GM19468 (cell line): ENCODE results near the gene ATF6B.
A peak's percentile ranks its signal among the peaks of the same experiment; 100 is the strongest.

ENCODE experiments used
- ATAC-seq: cut with Tn5 transposase; IDR thresholded peaks from one replicate; pipeline ENCODE4 v1.9.1; 2021; ENCODE audit warnings: mild to moderate bottlenecking, moderate library complexity, moderate number of reproducible peaks; ENCODE audit not compliant: unreplicated experiment; ENCODE audit errors: extremely low read depth

The ATF6B gene

DNA sequence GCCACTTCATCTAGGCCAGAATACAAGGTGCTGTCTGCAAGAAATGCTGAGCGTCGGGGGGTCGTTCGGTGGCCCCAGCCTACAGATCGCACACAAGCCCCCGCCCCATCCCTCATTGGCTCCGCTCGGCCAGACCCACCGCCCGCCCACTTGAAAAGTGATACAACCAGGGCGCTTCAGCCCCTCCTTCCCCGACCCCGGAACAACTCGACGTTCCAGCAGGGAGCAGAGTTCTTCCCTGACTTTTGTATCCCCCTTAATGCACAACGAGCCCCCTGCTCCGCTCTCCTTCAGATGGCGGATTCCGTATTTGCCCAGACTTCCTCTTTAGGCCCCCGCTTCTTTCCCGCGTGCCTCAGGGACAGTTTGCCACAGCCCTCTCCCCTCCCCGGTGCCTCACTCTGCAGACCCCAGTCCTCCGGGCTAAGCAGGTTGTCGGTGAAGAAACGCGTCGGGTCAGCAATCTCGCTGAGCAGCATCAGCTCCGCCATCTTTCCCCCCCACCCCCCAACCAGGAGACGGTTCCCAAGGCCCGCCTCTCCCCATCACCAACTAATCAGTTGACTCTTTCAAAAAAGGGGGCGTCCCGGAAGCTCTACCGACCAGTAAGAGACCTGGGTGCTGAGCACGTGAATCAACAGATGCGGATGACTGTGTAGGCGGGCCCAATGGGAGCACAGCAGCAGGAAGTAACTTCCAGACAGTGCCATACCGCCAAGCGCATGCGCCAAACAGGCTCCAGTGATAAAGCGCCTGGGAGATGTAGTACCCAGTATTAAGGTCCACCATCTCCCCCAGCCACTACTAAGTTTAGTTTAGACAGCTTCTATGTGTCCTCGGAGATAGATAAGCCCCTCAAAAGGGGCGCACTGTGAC lies at the start of gene ATF6B:
Gene ATF6B (minus strand): TSS at position 530 of the 876 bp plus-strand sequence. CDS start 39 bp downstream, at position 491.
- ATAC-seq = peak; percentile 81

DNA sequence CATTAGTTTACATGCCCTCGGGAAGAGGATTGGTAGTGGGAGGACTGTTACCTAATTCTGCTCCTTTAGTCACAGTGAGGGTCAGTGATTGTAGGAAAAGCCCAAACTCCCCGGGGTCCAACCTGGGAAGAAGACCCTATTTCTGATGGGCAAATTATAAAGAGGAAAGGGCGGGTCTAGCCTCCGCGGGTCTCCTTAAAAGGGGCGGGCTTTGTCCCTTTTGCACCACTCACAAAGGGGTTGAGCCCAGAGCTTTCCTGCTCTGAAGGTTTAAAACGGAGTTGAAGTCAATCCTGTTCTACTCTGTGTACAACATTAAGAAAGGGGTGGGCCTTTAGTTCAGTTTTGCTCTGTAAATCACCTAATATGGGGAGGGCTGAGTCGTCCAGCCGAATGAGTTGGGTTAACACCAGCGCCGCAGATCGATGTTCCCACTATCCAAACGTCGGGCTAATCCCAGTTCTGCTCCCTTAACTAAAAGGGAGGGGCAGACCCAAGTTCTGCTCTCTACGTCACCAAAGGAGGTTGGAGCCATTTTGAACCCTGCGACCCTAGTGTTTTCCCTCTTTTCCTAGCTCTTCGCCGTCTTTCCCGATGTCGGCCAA lies 49.2 kb upstream of the ATF6B start:
- ATAC-seq = no peak

DNA sequence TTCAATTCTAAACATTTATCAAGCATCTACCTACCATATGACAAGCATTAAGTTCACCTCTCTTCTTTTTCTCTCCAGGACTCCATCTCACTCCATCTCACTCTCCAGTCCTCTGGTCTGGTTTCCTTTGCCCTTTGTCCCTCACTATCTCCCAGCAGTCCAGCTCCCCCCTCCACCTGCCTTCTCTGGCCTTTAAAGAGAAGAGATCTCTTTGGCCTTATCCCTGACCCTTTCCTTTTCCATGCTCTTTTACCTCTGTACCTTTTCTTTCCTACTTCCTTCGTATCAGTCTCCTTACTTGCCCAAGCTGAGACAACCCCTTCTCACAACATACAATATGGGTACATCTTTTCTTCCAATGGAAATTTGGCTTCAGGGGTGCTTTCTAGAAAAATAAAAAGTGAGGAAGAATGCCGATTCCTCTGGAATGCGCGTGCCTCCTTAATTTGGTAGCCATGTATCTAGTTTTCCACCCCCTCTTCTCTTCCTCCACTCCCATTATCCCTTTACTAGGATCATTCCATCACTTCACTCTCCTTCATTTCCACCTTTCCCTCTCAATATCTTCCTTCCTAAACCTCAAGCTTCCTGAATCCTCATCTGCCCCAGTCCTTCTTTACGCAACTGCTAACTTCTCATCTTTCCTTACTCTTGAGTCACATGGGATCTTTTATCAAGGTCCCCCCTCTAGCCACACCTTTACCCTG lies 48.6 kb upstream of the ATF6B start:
- ATAC-seq = no peak

DNA sequence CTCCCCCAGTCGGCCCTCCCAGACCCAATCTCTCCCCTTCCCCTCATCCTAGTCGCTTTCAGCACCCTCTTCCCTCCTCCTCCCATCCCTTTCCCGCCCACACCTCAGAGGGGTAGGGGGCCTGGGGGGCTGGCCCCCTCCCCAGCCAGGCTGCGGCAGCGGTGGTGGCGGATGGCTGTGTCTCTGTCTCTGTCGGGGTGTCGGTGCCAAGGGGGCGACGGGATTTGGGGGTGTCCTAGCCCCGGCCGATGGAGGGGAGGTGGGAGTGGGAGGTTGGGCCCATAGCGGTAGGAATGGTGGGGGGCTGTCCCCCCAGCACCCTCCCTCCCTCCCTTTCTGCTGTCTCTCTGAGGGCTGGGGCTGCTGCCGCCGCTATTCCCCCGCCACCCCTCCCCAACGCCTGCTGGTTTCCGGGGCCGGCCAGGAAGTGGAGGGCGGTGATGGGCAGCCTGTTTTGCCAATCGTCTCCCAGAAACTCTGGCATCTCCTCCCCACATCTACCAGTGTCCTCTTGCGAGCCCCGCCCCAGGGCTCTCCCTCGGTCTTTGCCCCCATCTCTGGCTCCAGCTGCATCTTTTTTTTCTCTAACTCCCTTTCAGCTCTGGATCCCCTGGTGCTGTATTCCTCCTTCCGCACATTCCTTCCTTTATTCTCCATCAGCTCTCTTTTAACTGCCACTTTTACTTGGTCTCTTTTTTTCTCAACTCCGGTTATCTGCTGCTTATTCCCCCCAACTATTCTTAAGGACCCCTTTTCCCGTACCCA lies 47.8 kb upstream of the ATF6B start, which contains the start of gene AGPAT1:
Gene AGPAT1 (minus strand): TSS at position 374 of the 765 bp plus-strand sequence. CDS start 4,588 bp downstream, outside the sequence.
- ATAC-seq = no peak

DNA sequence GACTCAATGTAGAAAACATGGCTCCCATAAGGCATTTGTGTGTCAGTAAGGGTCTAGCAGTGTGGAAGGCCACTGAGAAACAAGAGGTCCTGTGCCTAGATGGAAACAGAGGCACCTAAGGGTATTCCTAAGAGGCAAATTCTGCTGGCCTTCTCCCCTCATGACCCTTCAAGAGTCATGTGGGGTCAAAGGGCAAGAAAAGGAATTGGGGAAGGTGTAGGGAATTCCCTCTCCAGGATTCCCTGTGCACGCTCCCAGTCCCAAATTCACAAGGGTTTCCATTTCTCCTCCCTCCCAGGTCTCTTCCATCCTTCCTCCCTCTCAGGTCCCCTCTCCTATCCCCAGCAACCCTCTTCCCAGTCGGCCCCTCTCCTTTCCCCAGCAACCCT lies 47.3 kb upstream of the ATF6B start:
- no peak for ATAC-seq

DNA sequence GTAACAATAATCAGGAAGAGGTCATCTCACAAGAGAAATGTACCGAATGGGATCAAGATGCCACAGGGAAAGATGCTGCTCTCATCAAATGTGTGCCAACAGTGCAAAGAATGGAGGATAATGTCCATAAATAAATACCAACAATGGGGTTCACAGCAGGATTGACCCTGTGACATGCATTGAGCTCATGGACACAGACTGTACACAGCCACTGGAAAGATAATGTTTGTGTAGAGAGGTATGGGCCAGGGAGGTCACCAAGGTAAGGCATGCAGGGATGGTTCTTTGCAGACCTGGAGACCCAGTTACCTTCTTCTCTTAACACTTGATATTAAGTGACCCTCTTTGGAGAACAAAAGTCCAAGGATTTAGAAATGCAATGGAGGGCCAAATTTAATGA lies 46.4 kb upstream of the ATF6B start:
- ATAC-seq = no peak

DNA sequence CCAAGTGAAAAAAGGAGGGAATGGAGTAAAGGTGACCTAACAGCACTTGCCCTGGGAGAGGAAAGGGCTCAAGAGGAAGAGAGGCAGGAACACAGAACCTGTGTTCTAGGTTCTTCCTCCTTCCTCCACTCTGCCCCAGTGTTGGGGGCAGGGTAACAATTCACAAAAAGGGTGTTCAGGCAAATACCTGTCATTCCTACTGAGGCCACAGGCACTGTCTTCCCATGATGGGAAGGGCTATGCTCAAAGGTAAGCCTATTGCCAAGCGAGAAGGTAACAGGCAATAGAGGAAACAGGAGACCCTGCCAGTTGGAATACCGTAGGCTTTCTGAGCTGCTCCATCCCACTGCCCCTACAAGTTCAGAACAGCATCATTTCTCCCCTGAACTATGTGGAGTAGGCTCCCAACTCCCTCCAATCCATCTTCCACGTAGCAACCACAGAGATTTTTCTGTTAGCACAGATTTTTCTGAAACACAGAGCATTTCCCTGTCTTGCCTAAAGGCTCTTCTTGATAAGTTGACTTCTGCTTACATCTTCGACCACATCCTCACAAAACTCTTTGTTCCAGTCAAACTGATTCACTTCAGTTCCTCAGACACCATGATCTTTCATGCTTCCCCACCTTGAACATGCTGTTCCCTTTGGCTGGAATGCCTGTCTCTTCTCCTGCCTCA lies 45.1 kb upstream of the ATF6B start:
- no peak for ATAC-seq

DNA sequence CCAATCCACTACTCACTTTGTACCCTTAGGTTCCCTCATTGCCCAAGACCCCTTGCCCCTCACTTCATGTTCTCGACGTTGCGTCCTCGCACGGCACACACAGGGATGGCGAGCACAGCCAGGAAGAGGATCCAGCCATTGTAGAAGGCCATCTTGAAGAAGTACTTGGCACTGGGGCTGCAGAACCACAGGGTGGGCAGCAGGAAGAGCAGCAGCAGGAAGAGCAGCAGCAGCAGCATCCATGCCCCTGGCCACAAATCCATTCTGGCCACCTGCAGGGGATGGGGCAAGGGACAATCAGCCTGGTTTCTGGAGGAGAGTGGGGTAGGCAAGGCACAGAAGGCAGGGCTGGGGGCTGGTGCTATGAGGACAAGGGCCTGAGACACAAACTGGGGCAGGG lies 43.2 kb upstream of the ATF6B start:
- ATAC-seq = no peak

DNA sequence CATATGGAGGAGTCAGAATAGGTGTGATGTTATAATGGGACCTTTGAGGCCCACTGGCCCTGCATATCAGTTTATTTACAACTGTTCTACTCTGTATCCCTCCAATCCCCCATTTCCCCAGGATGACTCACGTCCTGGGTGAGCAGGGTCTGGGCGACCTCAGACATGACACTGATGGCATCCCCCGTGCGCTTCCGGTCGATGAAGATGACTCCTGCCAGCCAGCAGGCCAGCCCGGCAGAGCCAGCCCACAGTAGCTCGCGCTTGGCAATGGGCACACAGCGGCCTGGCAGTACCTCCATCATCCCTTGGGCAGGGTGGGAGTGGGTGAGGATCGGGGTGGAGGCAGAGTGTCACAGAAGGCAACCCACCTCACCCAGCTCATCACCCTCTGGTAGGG lies 42.2 kb upstream of the ATF6B start:
- no peak for ATAC-seq

DNA sequence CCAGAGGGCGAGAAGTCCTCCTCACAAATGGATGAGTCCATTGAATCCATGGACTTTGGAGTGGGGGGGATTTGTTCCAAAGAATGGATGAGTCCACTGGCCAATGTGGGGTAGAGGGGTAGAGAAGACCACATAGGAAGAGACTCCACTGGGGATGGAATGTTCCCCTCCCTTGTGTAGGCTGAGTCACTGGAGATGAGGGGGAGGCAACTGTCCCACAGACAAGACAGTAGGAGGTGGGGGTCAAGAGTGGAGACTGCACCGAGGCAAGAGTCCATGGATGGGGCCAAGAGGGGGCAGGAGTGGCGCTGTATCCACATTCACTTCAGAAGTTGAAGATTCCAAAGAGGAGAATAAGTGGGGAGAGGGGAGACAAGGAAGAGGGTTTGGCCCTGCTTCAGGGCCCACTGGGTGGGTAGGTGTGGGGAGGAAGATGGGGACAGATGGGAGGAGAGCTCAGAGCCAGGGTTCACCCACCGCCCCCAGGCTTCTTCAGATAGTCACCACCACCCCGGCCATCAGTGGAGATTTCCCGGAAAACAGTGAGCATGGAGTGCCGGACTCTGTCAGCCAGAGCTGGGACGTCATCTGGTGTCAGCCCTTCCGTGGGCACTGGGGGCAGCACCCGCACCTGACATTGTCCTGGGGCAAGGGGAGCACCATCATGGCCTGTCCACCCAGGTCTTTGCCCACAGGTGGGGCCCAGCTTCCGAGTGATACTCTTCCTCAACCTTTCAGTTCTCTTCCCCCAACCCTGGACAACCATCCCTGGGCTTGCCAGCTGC lies 41.0 kb upstream of the ATF6B start:
- no peak for ATAC-seq

DNA sequence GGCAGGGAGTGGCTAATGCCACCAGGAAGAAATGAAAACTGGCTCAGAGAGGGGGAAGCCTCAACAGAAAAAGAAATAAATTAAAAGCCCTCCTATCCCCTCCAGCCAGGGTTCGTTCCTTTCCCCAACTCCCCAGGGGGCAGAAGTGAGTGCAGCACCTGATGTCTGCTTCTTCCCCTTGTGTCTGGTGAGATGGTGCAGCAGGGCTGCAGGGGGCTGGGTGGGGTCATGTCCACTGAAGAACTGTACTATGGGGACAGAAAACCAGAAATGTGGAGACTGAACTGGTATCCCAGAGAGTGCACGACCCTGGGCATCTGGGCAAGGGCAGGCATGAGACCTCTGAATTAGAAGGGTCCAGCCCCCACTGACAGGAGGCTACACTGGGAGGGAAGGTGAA lies 40.3 kb upstream of the ATF6B start:
- no peak for ATAC-seq

DNA sequence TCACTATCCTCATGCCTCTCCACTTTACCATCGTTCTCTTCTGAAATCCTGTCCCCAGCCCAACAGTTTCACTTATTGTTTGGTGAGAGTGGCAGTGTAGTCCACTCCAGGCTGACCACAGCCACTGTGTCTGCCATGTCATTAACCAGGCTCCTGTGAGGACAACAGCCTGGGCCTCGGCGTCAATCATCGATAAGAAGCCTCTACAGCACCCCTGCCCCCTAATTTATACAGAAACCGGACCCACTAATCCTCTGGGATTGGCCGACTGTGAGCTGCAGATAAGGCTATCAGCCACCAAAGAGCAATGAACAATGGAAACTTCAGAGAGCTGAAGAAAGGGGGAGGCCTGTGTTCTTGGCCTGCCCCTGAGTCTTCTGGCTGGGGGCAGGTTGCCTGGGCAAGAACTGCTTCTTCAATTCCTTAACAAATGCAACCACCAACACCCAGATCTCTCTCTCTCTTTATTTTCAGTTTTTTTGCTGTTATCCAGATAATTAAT lies 39.8 kb upstream of the ATF6B start:
- ATAC-seq = no peak

DNA sequence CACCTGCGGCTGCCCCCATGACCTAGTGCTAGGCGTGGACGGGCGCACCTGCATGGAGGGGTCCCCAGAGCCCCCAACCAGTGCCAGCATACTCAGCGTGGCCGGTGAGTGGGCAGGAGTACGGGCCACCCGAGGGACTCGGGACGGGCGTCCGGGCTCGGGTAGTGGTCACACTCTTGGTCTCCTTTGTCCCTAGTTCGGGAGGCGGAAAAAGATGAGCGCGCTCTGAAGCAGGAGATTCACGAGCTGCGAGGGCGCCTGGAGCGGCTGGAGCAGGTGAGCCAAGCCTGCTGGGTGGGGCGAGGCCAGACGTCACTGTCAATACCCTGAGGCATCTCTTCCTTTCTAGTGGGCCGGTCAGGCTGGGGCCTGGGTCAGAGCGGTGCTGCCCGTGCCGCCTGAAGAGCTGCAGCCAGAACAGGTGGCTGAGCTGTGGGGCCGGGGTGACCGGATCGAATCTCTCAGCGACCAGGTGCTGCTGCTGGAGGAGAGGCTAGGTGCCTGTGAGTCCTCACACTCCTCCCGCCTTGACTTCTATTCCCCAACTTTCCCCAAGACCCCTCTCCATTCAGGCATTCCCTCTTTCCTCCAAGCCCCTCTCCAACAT lies 39.2 kb upstream of the ATF6B start:
- ATAC-seq = no peak

DNA sequence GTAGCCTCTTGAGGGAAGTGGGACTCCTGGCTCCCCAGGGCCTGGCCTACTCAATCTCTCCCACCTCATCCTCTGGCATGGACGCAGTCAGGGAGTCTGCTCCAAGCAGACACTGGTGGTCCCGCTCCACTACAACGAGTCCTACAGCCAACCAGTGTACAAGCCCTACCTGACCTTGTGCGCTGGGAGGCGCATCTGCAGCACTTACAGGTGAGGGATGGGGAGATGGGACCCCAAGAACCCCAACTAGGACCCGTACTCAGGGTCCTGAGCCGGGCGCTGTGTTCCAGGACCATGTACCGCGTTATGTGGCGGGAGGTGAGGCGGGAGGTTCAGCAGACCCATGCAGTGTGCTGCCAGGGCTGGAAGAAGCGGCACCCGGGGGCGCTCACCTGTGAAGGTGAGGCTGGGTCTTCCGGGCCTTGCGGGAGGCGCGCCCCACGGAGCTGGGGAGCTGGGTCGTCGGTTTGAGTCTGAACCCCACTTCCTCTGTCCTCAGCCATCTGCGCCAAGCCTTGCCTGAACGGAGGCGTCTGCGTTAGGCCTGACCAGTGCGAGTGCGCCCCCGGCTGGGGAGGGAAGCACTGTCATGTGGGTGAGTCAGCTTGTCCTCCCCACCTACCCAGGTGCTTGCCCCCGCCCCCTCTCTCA lies 38.5 kb upstream of the ATF6B start:
- no peak for ATAC-seq

DNA sequence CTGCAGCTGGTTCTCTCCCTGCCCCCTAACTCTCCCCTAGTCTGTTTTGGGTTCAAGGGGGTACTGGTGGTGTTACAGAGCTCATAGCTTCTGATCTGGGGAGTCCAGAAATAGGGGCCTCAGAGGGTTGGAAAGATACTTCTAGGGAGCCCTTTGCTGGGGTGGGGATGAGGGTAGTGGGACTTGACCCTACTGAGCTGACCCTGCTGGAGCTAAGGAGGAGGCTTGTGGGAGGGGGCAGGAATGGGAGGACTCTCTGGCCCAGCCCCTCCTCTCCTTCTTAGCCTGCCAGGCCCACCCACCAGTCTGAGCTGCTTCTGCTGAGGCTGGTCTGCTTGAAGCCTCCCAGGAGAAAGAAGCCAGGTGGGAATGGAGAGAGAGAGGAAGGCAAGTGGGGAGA lies 36.2 kb upstream of the ATF6B start, which contains the start of gene EGFL8:
Gene EGFL8 (plus strand): TSS at position 301 of the 400 bp plus-strand sequence. CDS start 1,571 bp downstream, outside the sequence.
- ATAC-seq = no peak

DNA sequence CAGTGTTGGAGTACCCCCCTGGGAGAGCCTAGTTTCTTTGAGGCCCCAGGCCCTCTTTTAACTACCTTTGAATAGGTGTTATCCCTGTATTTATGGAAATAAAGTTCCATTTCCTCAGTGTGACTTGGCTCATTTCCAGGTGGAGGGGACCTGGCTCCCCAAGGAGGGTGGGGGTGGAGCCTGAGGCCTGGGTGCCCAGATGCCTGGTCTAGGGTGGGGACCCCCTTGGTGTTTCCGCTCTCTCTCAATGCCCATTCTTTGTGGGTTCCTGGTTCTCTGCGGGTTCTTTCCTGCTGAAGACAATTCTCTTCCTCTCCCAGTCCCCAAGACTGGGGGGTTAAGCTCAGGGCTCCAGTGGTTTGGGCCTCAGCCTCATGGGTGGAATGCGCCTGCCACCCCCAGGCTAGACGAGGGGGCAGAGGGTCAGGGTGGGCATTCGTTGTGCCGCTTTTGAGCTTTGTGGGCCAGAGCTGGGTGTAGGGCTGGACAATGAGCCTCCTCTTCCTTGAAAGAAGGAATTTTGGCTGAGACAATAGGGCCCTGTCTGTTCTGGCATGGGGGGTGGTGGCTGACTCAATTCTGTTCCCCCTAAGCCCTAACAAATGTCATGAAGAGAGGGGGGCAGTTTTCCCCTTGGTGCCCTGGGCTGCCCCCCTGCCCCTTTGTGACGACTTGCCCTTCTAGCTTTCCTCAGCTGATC lies 35.7 kb upstream of the ATF6B start:
- no peak for ATAC-seq

DNA sequence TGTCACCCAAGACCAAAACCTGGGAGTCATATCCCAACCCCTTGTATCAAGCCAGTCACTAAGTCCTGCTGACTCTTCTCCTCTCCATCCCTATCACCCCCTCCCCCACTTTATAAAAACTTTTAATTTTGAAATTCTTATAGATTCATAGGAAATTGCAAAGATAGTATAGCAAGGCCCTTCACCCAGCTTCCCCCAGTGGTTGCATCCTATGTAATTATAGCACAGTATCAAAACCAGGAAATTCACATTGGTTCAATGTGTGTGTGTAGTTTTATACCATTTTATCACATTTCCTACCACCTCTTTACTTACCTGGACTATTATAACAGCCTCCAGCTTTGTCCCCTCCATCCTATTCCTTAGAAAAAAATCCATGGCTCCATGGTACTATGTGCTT lies 30.0 kb upstream of the ATF6B start:
- ATAC-seq = no peak
